SK-N-SH treated with all-trans-retinoic acid at 6 μM for 48 hours (cell line): ENCODE results near the gene MAP7D1.
A peak's percentile ranks its signal among the peaks of the same experiment; 100 is the strongest.

Experiments
- ATAC-seq: fragments of 200-7000 bp; cut with Tn5 transposase; 3 replicates; pipeline ENCODE4 v1.9.1; 2020; ENCODE audit warnings: mild to moderate bottlenecking, moderate library complexity
- ARNTL ChIP-seq: fragments of 450-650 bp; formaldehyde crosslinking; IDR thresholded peaks from 2 replicates; pipeline ENCODE4 v1.5.0; 2020; ENCODE audit warnings: low read depth, mild to moderate bottlenecking, moderate library complexity, borderline replicate concordance
- BACH2 ChIP-seq: fragments of 250-450 bp; sonication (Bioruptor Pico); IDR thresholded peaks from 2 replicates; pipeline ENCODE4 v1.9.0; 2021; ENCODE audit warnings: mild to moderate bottlenecking, borderline replicate concordance
- CSDC2 ChIP-seq: fragments of 250-450 bp; sonication (Bioruptor Pico); IDR thresholded peaks from 2 replicates; pipeline ENCODE4 v1.5.0; 2020; ENCODE audit warnings: mild to moderate bottlenecking, moderate library complexity
- ESRRG ChIP-seq: fragments of 250-450 bp; sonication (Bioruptor Pico); IDR thresholded peaks from 2 replicates; pipeline ENCODE4 v1.6.1; 2021; ENCODE audit warnings: mild to moderate bottlenecking
- GLIS3 ChIP-seq: fragments of 250-450 bp; sonication (Bioruptor Pico); IDR thresholded peaks from 2 replicates; pipeline ENCODE4 v1.5.0; 2020; ENCODE audit warnings: mild to moderate bottlenecking, moderate library complexity
- OSR1 ChIP-seq: fragments of 250-450 bp; sonication (Bioruptor Pico); IDR thresholded peaks from 2 replicates; pipeline ENCODE4 v1.8.0; 2022; ENCODE audit warnings: moderate library complexity, mild to moderate bottlenecking, inconsistent platforms
- POU6F1 ChIP-seq: fragments of 250-450 bp; sonication (Bioruptor Pico); IDR thresholded peaks from 2 replicates; pipeline ENCODE4 v1.8.0; 2021; ENCODE audit warnings: low read depth, mild to moderate bottlenecking, moderate library complexity, borderline replicate concordance
- PPARA ChIP-seq: fragments of 250-450 bp; sonication (Bioruptor Pico); IDR thresholded peaks from 2 replicates; pipeline ENCODE4 v1.5.0; 2020; ENCODE audit warnings: mild to moderate bottlenecking, borderline replicate concordance
- RARB ChIP-seq: fragments of 250-450 bp; sonication (Bioruptor Pico); IDR thresholded peaks from 2 replicates; pipeline ENCODE4 v1.8.0; 2021; ENCODE audit warnings: mild to moderate bottlenecking, moderate library complexity
- SNAI2 ChIP-seq: fragments of 250-450 bp; sonication (Bioruptor Pico); IDR thresholded peaks from 2 replicates; pipeline ENCODE4 v1.5.0; 2020; ENCODE audit warnings: mild to moderate bottlenecking, moderate library complexity
- TCF4 ChIP-seq: fragments of 250-450 bp; sonication (Bioruptor Pico); IDR thresholded peaks from 2 replicates; pipeline ENCODE4 v1.8.0; 2021; ENCODE audit warnings: mild to moderate bottlenecking, moderate library complexity, borderline replicate concordance
- TOX ChIP-seq: fragments of 250-450 bp; sonication (Bioruptor Pico); IDR thresholded peaks from 2 replicates; pipeline ENCODE4 v1.8.0; 2021; ENCODE audit warnings: mild to moderate bottlenecking, moderate library complexity, borderline replicate concordance
- ZFP30 ChIP-seq: fragments of 450-650 bp; formaldehyde crosslinking; IDR thresholded peaks from 2 replicates; pipeline ENCODE4 v1.5.0; 2022; ENCODE audit warnings: mild to moderate bottlenecking, moderate library complexity
- ZNF565 ChIP-seq: fragments of 450-650 bp; formaldehyde crosslinking; conservative IDR thresholded peaks from 2 replicates; pipeline ENCODE4 v1.5.0; 2020; ENCODE audit warnings: low read depth, mild to moderate bottlenecking, moderate library complexity
- ZNF70 ChIP-seq: fragments of 450-650 bp; formaldehyde crosslinking; IDR thresholded peaks from 2 replicates; pipeline ENCODE4 v1.5.0; 2020; ENCODE audit warnings: mild to moderate bottlenecking, moderate library complexity
- ZNF8 ChIP-seq: fragments of 450-650 bp; formaldehyde crosslinking; IDR thresholded peaks from 2 replicates; pipeline ENCODE4 v1.5.0; 2020; ENCODE audit warnings: mild to moderate bottlenecking, moderate library complexity
- TF ChIP-seq, protein P1 (sequence below): fragments of 250-450 bp; sonication (Bioruptor Pico); IDR thresholded peaks from 2 replicates; pipeline ENCODE4 v1.5.0; 2020; ENCODE audit warnings: mild to moderate bottlenecking, moderate library complexity
- TF ChIP-seq, protein P2 (sequence below): fragments of 250-450 bp; sonication (Bioruptor Pico); IDR thresholded peaks from 2 replicates; pipeline ENCODE4 v1.8.0; 2020; ENCODE audit warnings: mild to moderate bottlenecking, moderate library complexity, borderline replicate concordance

MAP7D1 gene

DNA sequence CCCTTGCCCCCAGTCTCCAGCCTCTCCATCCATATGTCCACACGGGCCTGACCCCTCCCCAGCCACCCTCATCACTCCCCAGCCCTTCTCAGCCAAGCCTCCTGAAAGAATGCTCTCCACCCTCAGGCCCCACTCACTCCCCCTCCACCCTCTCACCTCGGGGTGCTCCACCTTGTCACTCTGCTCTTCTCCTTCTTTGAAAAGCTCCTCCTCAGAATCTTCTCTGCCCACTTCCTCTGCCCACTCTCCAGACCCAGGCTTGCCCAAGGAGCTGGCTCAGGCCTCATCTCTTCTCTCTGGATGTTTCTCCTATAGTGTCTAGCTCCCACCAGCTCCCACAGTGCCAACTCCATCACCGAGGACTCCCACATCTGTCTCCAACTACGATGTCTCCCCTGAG is 44.8 kb upstream of the MAP7D1 start:
- no peak for ATAC-seq
- TF ChIP-seq RARB (CRISPR knock-in tag) = no peak

- ATAC-seq = no peak
- no peak for TF ChIP-seq BACH2 (CRISPR knock-in tag)
- no peak for TF ChIP-seq TOX (CRISPR knock-in tag)
- no peak for TF ChIP-seq ZNF565 (CRISPR knock-in tag)
- TF ChIP-seq, protein P1, sequence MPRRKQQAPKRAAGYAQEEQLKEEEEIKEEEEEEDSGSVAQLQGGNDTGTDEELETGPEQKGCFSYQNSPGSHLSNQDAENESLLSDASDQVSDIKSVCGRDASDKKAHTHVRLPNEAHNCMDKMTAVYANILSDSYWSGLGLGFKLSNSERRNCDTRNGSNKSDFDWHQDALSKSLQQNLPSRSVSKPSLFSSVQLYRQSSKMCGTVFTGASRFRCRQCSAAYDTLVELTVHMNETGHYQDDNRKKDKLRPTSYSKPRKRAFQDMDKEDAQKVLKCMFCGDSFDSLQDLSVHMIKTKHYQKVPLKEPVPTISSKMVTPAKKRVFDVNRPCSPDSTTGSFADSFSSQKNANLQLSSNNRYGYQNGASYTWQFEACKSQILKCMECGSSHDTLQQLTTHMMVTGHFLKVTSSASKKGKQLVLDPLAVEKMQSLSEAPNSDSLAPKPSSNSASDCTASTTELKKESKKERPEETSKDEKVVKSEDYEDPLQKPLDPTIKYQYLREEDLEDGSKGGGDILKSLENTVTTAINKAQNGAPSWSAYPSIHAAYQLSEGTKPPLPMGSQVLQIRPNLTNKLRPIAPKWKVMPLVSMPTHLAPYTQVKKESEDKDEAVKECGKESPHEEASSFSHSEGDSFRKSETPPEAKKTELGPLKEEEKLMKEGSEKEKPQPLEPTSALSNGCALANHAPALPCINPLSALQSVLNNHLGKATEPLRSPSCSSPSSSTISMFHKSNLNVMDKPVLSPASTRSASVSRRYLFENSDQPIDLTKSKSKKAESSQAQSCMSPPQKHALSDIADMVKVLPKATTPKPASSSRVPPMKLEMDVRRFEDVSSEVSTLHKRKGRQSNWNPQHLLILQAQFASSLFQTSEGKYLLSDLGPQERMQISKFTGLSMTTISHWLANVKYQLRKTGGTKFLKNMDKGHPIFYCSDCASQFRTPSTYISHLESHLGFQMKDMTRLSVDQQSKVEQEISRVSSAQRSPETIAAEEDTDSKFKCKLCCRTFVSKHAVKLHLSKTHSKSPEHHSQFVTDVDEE (CRISPR knock-in tag) = no peak
- TF ChIP-seq SNAI2 = no peak
- TF ChIP-seq PPARA (CRISPR knock-in tag) = no peak
- TF ChIP-seq ZNF70 (CRISPR knock-in tag) = no peak
- TF ChIP-seq ESRRG (CRISPR knock-in tag) = no peak
- TF ChIP-seq CSDC2 (CRISPR knock-in tag) = no peak
- TF ChIP-seq ARNTL (CRISPR knock-in tag) = no peak
Observed at GRCh38 chr1:36112823-36113222, 43.1 kb upstream of the MAP7D1 start.

DNA sequence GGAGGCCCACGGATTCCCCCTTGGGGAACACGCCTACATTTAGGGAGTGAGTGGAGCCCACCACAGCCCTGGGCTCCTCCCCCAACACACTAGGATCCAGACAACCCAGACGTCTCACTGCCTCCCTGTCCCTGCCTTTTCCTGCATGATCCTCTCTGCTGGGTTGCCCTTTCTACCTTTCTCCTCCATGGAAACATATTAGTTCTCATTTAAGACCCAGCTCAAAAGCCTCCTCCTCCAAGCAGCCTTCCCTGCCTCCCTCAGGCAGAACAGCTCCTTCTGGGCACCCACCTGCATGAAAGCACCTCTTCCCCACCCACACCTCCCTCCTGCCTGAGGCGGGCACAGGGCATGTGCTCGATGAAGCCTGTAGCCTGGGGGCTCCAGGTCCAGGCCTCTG is 41.6 kb upstream of the MAP7D1 start:
- ATAC-seq = no peak
- TF ChIP-seq POU6F1 (CRISPR knock-in tag) (no peak), SNAI2 (no peak), TOX (CRISPR knock-in tag) (no peak), ZNF70 (CRISPR knock-in tag) (no peak), ZFP30 (CRISPR knock-in tag) (no peak), RARB (CRISPR knock-in tag) (no peak), TCF4 (CRISPR knock-in tag) (no peak), ARNTL (CRISPR knock-in tag) (no peak), CSDC2 (CRISPR knock-in tag) (no peak), ZNF8 (no peak), GLIS3 (CRISPR knock-in tag) (no peak), ESRRG (CRISPR knock-in tag) (no peak), OSR1 (CRISPR knock-in tag) (no peak)

GRCh38 chr1:36115200-36115669 is 40.7 kb upstream of the MAP7D1 start:
- TF ChIP-seq, protein P1 (CRISPR knock-in tag) = no peak
- TF ChIP-seq ZNF70 (CRISPR knock-in tag) = peak; percentile 98
- TF ChIP-seq, protein P2, sequence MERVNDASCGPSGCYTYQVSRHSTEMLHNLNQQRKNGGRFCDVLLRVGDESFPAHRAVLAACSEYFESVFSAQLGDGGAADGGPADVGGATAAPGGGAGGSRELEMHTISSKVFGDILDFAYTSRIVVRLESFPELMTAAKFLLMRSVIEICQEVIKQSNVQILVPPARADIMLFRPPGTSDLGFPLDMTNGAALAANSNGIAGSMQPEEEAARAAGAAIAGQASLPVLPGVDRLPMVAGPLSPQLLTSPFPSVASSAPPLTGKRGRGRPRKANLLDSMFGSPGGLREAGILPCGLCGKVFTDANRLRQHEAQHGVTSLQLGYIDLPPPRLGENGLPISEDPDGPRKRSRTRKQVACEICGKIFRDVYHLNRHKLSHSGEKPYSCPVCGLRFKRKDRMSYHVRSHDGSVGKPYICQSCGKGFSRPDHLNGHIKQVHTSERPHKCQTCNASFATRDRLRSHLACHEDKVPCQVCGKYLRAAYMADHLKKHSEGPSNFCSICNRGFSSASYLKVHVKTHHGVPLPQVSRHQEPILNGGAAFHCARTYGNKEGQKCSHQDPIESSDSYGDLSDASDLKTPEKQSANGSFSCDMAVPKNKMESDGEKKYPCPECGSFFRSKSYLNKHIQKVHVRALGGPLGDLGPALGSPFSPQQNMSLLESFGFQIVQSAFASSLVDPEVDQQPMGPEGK (CRISPR knock-in tag) = peak; percentile 79; the same call in 1 of the 2 replicates
- peak; percentile 89 for ATAC-seq
